WI38 (cell line): Measurements from ENCODE around the gene TMEM61.

Experiments
- H3K4me3 ChIP-seq: 2 replicates; pipeline ENCODE4 v1.5.1; 2011; ENCODE audit warnings: low read depth, mild to moderate bottlenecking, control low read depth, low read length
- TF ChIP-seq, protein P1 (sequence below): IDR thresholded peaks from 2 replicates; pipeline ENCODE4 v1.5.1; 2012; ENCODE audit warnings: low read depth, mild to moderate bottlenecking, control low read depth, low read length

TMEM61 gene

GRCh38 chr1:54980046-54980527 is 341 bp upstream of the TMEM61 start:
- no peak overlapping the region for H3K4me3 ChIP-seq
- TF ChIP-seq, protein P1, sequence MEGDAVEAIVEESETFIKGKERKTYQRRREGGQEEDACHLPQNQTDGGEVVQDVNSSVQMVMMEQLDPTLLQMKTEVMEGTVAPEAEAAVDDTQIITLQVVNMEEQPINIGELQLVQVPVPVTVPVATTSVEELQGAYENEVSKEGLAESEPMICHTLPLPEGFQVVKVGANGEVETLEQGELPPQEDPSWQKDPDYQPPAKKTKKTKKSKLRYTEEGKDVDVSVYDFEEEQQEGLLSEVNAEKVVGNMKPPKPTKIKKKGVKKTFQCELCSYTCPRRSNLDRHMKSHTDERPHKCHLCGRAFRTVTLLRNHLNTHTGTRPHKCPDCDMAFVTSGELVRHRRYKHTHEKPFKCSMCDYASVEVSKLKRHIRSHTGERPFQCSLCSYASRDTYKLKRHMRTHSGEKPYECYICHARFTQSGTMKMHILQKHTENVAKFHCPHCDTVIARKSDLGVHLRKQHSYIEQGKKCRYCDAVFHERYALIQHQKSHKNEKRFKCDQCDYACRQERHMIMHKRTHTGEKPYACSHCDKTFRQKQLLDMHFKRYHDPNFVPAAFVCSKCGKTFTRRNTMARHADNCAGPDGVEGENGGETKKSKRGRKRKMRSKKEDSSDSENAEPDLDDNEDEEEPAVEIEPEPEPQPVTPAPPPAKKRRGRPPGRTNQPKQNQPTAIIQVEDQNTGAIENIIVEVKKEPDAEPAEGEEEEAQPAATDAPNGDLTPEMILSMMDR = no peak

- TF ChIP-seq, protein P1 = no peak
- H3K4me3 ChIP-seq = no peak overlapping the region
These were observed 1.0 kb downstream of the TMEM61 start for GRCh38 chr1:54981466-54981865.

DNA sequence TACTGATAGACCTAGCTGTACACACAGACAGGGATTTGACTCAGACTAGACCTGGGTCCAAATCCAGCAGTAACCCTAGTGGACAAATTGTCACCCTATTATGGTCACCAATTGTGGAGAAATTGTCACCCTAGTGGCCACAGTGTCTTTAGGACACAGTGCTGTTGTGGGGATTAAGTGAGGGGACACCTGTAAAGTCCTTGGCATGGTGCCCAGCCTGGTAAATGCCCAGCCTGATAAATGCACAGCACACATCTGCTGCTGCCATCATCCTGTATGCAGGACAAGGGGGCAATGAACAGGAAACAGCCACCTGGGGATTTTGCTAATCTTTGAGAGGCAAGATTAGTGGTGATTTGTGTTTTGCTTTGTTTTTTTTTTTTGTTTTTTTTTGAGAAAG is 2.3 kb downstream of the TMEM61 start:
- H3K4me3 ChIP-seq = no peak overlapping the region
- TF ChIP-seq, protein P1 = no peak

DNA sequence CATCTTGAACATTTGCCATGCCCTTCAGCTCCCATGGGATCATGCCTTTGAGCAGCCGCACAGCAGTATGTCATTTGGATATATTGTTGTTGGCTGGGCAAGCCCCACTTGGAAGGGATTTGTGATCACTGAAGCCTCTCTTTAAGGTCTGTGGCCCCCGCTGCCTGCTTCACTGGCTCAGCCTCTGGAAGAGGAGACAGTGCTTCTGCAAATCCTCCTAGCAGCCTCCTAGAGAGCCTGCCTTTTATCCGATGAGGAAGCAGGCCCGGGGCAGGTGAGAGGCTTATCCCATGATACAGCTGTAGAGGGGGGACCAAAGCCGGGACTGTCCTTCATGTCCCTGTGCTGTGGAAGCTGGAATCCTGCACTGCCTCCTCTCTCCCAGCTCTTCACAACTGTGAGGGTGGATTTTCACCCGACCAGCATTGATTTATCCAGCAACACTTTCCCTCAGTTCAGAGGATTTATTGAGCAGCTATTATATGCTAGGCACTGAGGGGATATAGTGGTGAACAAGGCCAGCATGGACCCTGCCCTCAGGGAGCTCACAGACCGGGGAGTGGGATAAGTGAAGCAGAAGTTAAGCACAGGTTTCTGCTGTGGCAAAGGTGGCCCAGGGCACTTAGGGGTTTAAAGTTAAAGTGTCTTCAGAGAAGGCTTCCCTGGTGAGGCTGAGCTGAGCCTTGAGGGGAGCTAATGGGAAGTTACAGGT is 3.9 kb downstream of the TMEM61 start:
- no peak overlapping the region for H3K4me3 ChIP-seq
- TF ChIP-seq, protein P1 = no peak

GRCh38 chr1:54985556-54985955 is 5.1 kb downstream of the TMEM61 start:
- TF ChIP-seq, protein P1 = no peak
- H3K4me3 ChIP-seq = no peak overlapping the region

GRCh38 chr1:54986025-54986424 is 5.6 kb downstream of the TMEM61 start:
- TF ChIP-seq, protein P1 = no peak
- no peak overlapping the region for H3K4me3 ChIP-seq

- TF ChIP-seq, protein P1 = no peak
- H3K4me3 ChIP-seq = no peak overlapping the region
These were observed 6.1 kb downstream of the TMEM61 start for GRCh38 chr1:54986533-54986932.
